ENCODE data around the gene MYO1G.
A peak's percentile ranks its signal among the peaks of the same experiment; 100 is the strongest.

GRCh38 chr7:44994877-44995554 lies 16.2 kb upstream of the MYO1G start:
- no peak for TF ChIP-seq POLR2A (IDR thresholded peaks at IDR 0.05; ENCODE audit: low read depth, low read length)
- no peak for TF ChIP-seq POLR2AphosphoS5 (IDR thresholded peaks at IDR 0.05; ENCODE audit: low read depth, low read length)
- no peak for TF ChIP-seq TAF1 (IDR thresholded peaks at IDR 0.05; ENCODE audit: low read depth, low read length)
- TF ChIP-seq SPI1 (IDR thresholded peaks at IDR 0.05; ENCODE audit: low read depth, low read length), result peak; percentile 91
- no peak for TF ChIP-seq POU2F2 (IDR thresholded peaks at IDR 0.05; ENCODE audit: low read depth, low read length)
